ENCODE results near the gene PDE11A.

DNA sequence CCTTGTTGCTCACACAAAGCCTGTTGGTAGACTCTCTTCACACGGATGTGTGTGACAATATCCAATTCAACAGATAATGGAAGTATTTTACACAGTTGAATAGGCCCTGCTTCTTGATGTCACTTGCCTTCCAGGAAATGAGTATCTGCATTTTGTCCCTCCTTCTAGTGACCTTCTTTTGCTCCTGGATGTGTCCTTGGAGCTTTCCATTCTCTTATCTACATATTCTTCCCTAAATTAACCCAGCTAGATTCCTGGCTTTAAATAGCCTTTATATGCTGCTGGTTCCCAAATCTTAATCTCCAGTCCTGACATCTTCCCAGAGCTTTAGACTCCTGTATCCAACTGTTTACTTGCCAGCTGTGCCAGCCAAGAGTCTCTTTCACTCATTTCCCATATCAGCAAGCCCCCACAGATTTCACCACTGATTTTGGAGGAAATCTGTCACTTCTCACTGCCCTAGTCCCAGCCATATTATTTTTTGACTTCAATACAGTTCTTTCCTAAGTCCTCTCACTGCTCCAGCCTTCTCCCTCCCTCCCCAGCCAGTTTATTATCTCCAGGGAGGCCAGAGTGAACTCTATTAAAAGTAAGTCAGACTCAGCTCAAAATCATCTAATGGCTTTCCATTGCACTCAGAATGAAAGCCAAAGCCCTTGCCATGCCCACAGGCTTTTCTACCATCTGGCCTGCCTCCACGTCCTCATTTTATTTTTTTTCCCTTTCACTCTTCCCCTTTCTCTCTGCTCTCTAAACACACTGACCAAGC, 170.0 kb downstream of the PDE11A start:
- TF ChIP-seq EZH2 (IDR thresholded peaks at IDR 0.05; ENCODE audit: insufficient read depth, poor library complexity, severe bottlenecking) (no peak), EZH2phosphoT487 (IDR thresholded peaks at IDR 0.05; ENCODE audit: insufficient read depth, low read depth) (no peak)

Data from GM23248 (cell line).